GM04503 (cell line): ENCODE results near the gene POTEI.
"Not testable (repeated sequence)": the region's sequence is repeated elsewhere in the genome, so short reads cannot be mapped to it uniquely, and the experiment has no call there.

ENCODE experiments used
- DNase-seq: peaks from one replicate; pipeline ENCODE4 v3.0.0-alpha.2; 2012; ENCODE audit warnings: low read depth

The POTEI gene

GRCh38 chr2:130509228-130509627 is at the start of gene POTEI:
TSS of gene POTEI (minus strand) at chr2:130509328. CDS start at chr2:130509235, 93 bp downstream.
- DNase-seq: not testable (repeated sequence)

GRCh38 chr2:130556441-130556840 is 47.3 kb upstream of the POTEI start:
- DNase-seq: not testable (repeated sequence)

- DNase-seq: not testable (repeated sequence)
These were observed 45.0 kb upstream of the POTEI start for GRCh38 chr2:130554178-130554577.

GRCh38 chr2:130549475-130549874 is 40.3 kb upstream of the POTEI start:
- DNase-seq: not testable (repeated sequence)

GRCh38 chr2:130548418-130548817 is 39.3 kb upstream of the POTEI start:
- not testable (repeated sequence) for DNase-seq

- not testable (repeated sequence) for DNase-seq
These were observed 35.9 kb upstream of the POTEI start for GRCh38 chr2:130544978-130545377.

GRCh38 chr2:130543785-130544528 is 34.8 kb upstream of the POTEI start:
- not testable (repeated sequence) for DNase-seq

GRCh38 chr2:130542789-130543188 is 33.7 kb upstream of the POTEI start:
- DNase-seq: not testable (repeated sequence)

- not testable (repeated sequence) for DNase-seq
These were observed 29.1 kb upstream of the POTEI start for GRCh38 chr2:130538271-130538670.

GRCh38 chr2:130536654-130537053 is 27.5 kb upstream of the POTEI start:
- DNase-seq: not testable (repeated sequence)

GRCh38 chr2:130531672-130532071 is 22.5 kb upstream of the POTEI start:
- DNase-seq: not testable (repeated sequence)

- DNase-seq: not testable (repeated sequence)
These were observed 22.1 kb upstream of the POTEI start for GRCh38 chr2:130531225-130531624.

GRCh38 chr2:130530212-130530611 is 21.1 kb upstream of the POTEI start:
- DNase-seq: not testable (repeated sequence)

- DNase-seq: not testable (repeated sequence)
These were observed 20.4 kb upstream of the POTEI start for GRCh38 chr2:130529545-130529944.

GRCh38 chr2:130527365-130527967 is 18.3 kb upstream of the POTEI start:
- not testable (repeated sequence) for DNase-seq

GRCh38 chr2:130522390-130522789 is 13.3 kb upstream of the POTEI start:
- DNase-seq: not testable (repeated sequence)

- DNase-seq: not testable (repeated sequence)
These were observed 11.9 kb upstream of the POTEI start, which contains the start of gene CFC1B for GRCh38 chr2:130520992-130521391. TSS of gene CFC1B (plus strand) at chr2:130521222. CDS start at chr2:130521485, 263 bp downstream.

- not testable (repeated sequence) for DNase-seq
These were observed 9.5 kb upstream of the POTEI start for GRCh38 chr2:130518516-130519106.

GRCh38 chr2:130511747-130512451 is 2.8 kb upstream of the POTEI start:
- DNase-seq: not testable (repeated sequence)

- not testable (repeated sequence) for DNase-seq
These were observed 1.9 kb upstream of the POTEI start for GRCh38 chr2:130510807-130511746.

- DNase-seq: not testable (repeated sequence)
These were observed 18.1 kb downstream of the POTEI start for GRCh38 chr2:130491073-130491472.
